Bronchial epithelial cell (primary cell): ENCODE data around the gene ZC3H12D. TPM values are rescaled to one million over a fixed set of nuclear protein-coding genes. Genes with fewer than 3 reads are reported as not detected.

ENCODE experiments used
- DNase-seq: peaks from one replicate; pipeline ENCODE4 v3.0.0-alpha.2; 2010; ENCODE audit warnings: low read depth
- FAIRE-seq: peaks from 2 replicates; lab custom pipeline; 2011; peaks lifted over from hg19 to GRCh38; lab: Jason Lieb, UNC
- H3K27me3 ChIP-seq: 2 replicates; pipeline ENCODE4 v1.5.1; 2011; ENCODE audit warnings: low read length; ENCODE audit not compliant: control insufficient read depth, insufficient read depth
- H3K36me3 ChIP-seq: 2 replicates; pipeline ENCODE4 v1.5.1; 2011; ENCODE audit warnings: low read length; ENCODE audit not compliant: control insufficient read depth, insufficient read depth
- H3K4me3 ChIP-seq: 2 replicates; pipeline ENCODE4 v1.5.1; 2011; ENCODE audit warnings: mild to moderate bottlenecking, low read depth, low read length, control low read depth
- CTCF ChIP-seq: IDR thresholded peaks from 2 replicates; pipeline ENCODE4 v1.5.1; 2011; ENCODE audit warnings: mild to moderate bottlenecking, moderate library complexity, low read length, control low read depth, inconsistent platforms; ENCODE audit not compliant: insufficient read depth, severe bottlenecking
- total RNA-seq: library from RNA; depleted of rRNA; stranded (reverse); fragments of >200 nt; gene quantifications from 2 replicates; pipeline ENCODE4 v1.2.1, GENCODE V29; 2014

Gene ZC3H12D
- total RNA-seq, 1 donor from 2014 or later = under 0.01 TPM

GRCh38 chr6:149433405-149433804, 51.4 kb downstream of the ZC3H12D start:
- H3K27me3 ChIP-seq = no peaks in the 10 kb centered on the region
- H3K36me3 ChIP-seq = no peaks in the 10 kb centered on the region
- FAIRE-seq = no peak
- no peak for TF ChIP-seq CTCF
- no peak for DNase-seq
- no peak overlapping the region for H3K4me3 ChIP-seq

GRCh38 chr6:149431905-149432775, 52.7 kb downstream of the ZC3H12D start:
- FAIRE-seq (peak; percentile 7), DNase-seq (peak; percentile 58)
- Histone ChIP-seq H3K36me3 (no peaks in the 10 kb centered on the region), H3K27me3 (no peaks in the 10 kb centered on the region), H3K4me3 (no peak overlapping the region)
- peak; percentile 91 for TF ChIP-seq CTCF

DNA sequence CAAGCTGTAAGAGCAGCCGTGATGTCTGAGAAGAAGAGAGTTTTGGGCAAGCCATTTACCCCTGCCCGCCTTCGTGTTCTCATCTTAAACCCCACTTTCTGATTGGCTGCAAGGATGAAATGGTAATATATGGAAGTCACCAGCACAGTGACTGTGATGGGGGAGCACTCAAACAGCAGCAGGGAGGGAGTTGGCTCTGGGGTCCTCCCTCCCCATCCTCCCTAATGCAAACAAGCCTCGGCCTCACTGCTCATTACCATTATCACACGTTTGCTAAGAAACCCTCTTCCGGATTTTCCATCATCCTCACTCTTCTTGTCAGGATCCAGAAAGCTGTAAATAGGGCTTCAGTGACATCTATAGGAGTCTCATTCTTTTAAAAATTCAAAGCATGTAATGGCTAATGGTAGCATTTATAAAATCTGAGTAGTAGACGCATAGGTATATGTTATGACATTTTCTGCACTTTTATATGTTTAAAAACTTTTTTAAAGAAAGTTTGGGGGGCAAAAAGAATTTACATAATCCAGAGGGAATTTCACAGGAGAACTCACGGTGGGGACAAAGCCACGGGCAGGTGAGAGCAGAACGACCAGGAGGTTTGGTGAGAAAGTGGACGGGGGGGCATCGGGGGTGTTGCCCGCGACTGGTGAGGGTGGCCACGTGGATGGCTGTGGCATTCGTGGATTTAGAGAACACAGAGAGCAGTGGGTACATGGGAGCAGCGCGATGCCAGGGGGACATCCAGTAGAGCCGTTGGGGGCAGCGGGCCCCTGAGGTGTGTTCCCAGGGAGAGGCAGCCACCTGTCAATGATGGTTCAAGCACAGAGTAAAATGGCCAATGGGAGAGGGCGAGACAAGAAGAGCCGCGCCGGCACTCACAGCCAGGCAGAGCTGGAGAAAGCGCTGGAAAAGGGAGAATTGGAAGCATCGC, 55.1 kb downstream of the ZC3H12D start:
- H3K27me3 ChIP-seq = no peaks in the 10 kb centered on the region
- no peak overlapping the region for H3K4me3 ChIP-seq
- no peak for TF ChIP-seq CTCF
- no peak for DNase-seq
- FAIRE-seq = no peak
- H3K36me3 ChIP-seq = no peaks in the 10 kb centered on the region

GRCh38 chr6:149428606-149429005, 56.2 kb downstream of the ZC3H12D start:
- Histone ChIP-seq H3K4me3 (no peak overlapping the region), H3K36me3 (no peaks in the 10 kb centered on the region), H3K27me3 (peaks cover 2% of the 10 kb centered on the region)
- DNase-seq = no peak
- TF ChIP-seq CTCF = no peak
- FAIRE-seq = no peak

- DNase-seq (no peak), FAIRE-seq (no peak)
- no peak for TF ChIP-seq CTCF
- no peaks in the 10 kb centered on the region for H3K36me3 ChIP-seq
- peaks cover 2% of the 10 kb centered on the region for H3K27me3 ChIP-seq
- no peak overlapping the region for H3K4me3 ChIP-seq
These were observed 59.1 kb downstream of the ZC3H12D start for GRCh38 chr6:149425754-149426153.
